Measurements from ENCODE around the gene RNPEPL1. TPM values are rescaled to one million over a fixed set of nuclear protein-coding genes. Genes with fewer than 3 reads are reported as not detected.

Gene RNPEPL1
- total RNA-seq, 4 donors from 2014 or later: 65.4 to 212 (median 72.6) TPM

DNA sequence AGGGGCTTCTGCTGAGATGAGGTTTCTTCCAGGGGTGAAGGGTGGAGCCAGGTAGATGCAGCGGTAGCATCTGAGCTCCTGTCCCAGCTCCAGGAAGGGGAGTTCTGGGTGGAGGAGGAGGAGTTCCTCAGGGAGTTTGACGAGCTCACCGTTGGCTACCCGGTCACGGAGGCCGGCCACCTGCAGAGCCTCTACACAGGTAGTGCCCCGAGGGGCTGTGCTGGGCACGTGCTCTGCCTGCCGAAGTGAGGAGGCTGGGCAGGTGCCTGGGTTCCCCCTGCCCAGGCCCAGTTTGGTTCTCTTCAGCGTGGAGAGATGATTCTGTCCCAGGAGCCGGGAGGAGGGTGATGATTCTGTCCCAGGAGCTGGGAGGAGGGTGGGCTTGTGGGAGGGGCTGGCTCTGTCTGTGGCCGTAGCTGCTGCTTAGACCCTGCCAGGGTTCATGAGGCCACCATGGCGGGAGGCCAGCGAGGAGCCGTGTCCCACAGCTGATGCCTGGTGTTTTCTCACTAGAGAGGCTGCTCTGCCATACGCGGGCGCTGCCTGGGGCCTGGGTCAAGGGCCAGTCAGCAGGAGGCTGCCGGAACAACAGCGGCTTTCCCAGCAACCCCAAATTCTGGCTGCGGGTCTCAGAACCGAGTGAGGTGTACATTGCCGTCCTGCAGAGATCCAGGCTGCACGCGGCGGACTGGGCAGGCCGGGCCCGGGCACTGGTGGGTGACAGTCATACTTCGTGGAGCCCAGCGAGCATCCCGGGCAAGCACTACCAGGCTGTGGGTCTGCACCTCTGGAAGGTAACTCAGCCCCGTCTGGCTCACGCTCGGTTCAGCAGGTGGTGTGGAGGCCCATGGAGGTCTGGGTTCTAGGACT is 26.5 kb downstream of the RNPEPL1 start:
- TF ChIP-seq, protein P1, sequence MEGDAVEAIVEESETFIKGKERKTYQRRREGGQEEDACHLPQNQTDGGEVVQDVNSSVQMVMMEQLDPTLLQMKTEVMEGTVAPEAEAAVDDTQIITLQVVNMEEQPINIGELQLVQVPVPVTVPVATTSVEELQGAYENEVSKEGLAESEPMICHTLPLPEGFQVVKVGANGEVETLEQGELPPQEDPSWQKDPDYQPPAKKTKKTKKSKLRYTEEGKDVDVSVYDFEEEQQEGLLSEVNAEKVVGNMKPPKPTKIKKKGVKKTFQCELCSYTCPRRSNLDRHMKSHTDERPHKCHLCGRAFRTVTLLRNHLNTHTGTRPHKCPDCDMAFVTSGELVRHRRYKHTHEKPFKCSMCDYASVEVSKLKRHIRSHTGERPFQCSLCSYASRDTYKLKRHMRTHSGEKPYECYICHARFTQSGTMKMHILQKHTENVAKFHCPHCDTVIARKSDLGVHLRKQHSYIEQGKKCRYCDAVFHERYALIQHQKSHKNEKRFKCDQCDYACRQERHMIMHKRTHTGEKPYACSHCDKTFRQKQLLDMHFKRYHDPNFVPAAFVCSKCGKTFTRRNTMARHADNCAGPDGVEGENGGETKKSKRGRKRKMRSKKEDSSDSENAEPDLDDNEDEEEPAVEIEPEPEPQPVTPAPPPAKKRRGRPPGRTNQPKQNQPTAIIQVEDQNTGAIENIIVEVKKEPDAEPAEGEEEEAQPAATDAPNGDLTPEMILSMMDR (IDR thresholded peaks at IDR 0.05; ENCODE audit: low read depth): no peak

DNA sequence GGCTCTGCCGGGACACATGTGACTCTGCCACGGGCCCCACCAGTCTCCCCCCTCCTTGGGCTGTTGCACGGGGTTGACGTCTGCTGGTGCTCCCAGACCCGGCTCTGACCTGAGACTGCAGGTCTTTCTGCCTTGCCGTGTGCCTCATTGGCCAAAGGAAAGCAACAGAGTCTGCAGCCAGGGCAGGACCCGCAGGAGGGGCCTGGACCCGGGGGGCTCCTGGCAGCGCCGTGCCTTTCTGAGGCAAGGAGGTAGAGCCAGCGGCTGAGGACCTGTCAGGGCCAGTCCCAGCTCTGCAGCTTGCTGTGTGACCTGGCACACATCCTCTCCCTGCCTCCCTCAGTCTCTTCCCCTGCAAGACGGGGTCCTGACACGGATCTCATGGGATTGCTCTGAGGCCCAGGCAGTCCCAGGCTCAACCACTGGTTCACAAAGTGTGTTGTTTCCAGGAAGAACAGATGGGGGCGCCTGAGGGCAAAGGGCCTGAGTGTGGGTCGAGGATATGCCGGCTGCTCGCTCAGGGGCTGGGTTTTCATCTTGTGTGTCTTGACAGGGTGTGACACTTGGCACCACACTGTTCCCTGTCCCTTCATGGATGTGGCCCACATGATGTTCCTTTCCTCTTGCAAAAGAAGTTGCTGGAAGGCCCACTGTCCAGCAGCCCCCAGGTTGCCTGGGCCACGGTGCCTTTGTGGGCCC is 27.2 kb downstream of the RNPEPL1 start:
- TF ChIP-seq, protein P1 (IDR thresholded peaks at IDR 0.05; ENCODE audit: low read depth): no peak

DNA sequence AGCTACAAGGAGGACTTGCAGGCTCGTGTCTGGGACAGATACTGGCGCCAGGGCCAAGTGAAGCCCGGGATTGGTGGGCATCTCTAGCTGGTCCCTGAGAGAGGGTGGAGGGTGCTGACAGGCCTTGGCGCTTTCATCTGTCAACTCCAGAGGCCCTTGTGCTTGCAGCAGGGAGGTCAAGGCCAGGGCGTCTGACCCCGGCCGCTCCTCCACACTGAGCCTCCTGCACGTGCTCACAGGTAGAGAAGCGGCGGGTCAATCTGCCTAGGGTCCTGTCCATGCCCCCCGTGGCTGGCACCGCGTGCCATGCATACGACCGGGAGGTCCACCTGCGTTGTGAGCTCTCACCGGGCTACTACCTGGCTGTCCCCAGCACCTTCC is 27.8 kb downstream of the RNPEPL1 start:
- TF ChIP-seq, protein P1 (IDR thresholded peaks at IDR 0.05; ENCODE audit: low read depth): no peak

DNA sequence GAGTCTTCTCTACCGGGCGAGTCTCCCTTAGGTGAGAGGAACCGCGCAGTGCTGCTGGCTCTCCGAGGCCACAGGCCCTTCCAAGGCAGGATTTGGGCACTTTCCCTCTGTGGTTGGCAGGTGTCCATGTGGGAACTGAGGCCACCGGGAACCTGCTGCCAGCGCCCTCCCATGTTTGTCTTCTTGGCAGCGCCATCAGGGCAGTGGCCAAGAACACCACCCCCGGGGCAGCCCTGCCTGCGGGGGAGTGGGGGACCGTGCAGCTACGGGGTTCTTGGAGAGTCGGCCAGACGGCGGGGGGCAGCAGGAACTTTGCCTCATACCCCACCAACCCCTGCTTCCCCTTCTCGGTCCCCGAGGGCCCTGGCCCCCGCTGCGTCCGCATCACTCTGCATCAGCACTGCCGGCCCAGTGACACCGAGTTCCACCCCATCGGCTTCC is 28.2 kb downstream of the RNPEPL1 start:
- TF ChIP-seq, protein P1 (IDR thresholded peaks at IDR 0.05; ENCODE audit: low read depth): no peak

DNA sequence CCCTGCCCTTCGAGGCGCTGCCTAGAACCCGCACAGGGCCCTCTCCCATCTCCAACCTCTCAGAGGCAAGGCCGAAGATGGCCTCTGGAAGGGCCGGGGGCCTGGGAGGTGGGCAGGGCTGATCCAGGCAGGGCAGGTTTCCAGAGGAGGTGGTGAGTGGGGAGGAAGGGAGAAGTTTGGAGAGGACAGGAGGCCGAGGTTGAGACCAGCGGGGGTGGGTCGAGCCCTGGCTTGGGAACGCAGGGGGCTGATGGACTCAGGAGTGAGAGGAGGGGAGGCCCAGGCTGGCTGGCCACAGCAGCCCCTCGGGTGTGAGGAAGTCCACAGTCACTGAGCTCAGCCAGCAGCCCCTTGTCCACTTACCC is 28.8 kb downstream of the RNPEPL1 start:
- TF ChIP-seq, protein P1 (IDR thresholded peaks at IDR 0.05; ENCODE audit: low read depth): no peak

DNA sequence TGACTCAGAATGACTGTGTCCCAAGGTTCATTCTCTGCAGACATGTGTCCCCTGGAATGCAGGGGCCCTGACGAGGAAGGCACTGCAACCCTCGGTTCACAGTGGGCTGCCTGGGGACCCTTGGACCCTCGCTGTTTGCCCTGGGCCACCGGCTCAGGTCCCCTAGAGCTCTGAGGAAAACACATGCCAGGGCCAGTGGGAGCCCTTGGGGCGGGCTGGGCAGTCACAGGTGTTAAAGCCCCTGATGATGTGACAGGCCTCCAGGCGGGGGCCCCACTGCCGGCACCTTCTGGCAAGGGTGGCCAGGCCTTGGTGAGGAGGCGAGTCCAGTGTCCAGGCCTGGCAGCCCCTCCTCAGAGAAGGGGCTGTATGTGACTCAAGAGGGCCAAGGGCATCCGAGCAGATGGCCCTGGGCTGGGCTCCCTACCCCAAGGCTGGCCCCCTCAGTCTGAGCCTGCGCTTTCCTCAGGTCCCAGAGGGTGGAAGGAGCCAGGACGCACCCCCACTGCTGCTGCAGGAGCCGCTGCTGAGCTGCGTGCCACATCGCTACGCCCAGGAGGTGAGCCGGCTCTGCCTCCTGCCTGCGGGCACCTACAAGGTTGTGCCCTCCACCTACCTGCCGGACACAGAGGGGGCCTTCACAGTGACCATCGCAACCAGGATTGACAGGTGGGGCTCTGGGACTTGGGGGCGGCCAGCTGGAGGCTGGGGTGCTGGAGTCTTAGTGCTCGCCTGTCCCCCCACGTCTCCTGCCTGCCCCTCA is 29.3 kb downstream of the RNPEPL1 start:
- TF ChIP-seq, protein P1 (IDR thresholded peaks at IDR 0.05; ENCODE audit: low read depth): no peak
